MM.1S (cell line): ENCODE data around the gene ST6GALNAC6.
"Not testable (repeated sequence)": the region's sequence is repeated elsewhere in the genome, so short reads cannot be mapped to it uniquely, and the experiment has no call there.

Experiments used
- EZH2 ChIP-seq: fragments of 300-600 bp; sonication (generic); optimal IDR thresholded peaks from 2 replicates; pipeline ENCODE3; 2017; ENCODE audit warnings: low read depth, mild to moderate bottlenecking, antibody characterized with exemption, low read length, mixed read lengths
- EZH2phosphoT487 ChIP-seq: fragments of 300-600 bp; sonication (generic); IDR thresholded peaks from 2 replicates; pipeline ENCODE4 v1.6.1; 2018; ENCODE audit warnings: antibody characterized with exemption, low read length
- TF ChIP-seq, protein P1 (sequence below): fragments of 300-600 bp; sonication (generic); IDR thresholded peaks from 2 replicates; pipeline ENCODE4 v1.5.1; 2016; ENCODE audit warnings: antibody characterized with exemption, low read length, mixed read lengths

DNA sequence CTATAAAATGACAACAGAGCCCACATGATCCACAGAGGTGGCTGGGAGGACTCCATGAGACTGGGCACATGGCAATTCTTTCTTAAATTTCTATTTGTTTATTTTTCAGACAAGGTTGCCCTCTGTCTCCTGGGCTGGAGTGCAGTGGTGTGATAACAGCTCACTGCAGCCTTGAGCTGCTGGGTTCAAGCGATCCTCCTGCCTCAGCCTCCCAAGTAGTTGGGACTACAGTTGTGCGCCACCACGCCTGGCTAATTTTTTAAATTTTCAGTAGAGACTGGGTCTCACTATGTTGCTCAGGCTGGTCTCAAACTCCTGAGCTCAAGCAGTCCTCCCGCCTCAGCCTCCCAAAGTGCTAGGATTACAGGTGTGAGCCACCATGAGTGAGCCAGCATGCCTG, 53.8 kb downstream of the ST6GALNAC6 start:
- TF ChIP-seq, protein P1, sequence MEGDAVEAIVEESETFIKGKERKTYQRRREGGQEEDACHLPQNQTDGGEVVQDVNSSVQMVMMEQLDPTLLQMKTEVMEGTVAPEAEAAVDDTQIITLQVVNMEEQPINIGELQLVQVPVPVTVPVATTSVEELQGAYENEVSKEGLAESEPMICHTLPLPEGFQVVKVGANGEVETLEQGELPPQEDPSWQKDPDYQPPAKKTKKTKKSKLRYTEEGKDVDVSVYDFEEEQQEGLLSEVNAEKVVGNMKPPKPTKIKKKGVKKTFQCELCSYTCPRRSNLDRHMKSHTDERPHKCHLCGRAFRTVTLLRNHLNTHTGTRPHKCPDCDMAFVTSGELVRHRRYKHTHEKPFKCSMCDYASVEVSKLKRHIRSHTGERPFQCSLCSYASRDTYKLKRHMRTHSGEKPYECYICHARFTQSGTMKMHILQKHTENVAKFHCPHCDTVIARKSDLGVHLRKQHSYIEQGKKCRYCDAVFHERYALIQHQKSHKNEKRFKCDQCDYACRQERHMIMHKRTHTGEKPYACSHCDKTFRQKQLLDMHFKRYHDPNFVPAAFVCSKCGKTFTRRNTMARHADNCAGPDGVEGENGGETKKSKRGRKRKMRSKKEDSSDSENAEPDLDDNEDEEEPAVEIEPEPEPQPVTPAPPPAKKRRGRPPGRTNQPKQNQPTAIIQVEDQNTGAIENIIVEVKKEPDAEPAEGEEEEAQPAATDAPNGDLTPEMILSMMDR: not testable (repeated sequence)
- not testable (repeated sequence) for TF ChIP-seq EZH2phosphoT487, EZH2
